RKO (cell line): ENCODE measurements around the gene ARL4D.
A peak's percentile ranks its signal among the peaks of the same experiment; 100 is the strongest.
"Not testable (repeated sequence)": the region's sequence is repeated elsewhere in the genome, so short reads cannot be mapped to it uniquely, and the experiment has no call there.

Experiments
- DNase-seq: peaks from one replicate; pipeline ENCODE4 v3.0.0-alpha.2; 2016; ENCODE audit warnings: low spot score

The ARL4D gene, protein sequence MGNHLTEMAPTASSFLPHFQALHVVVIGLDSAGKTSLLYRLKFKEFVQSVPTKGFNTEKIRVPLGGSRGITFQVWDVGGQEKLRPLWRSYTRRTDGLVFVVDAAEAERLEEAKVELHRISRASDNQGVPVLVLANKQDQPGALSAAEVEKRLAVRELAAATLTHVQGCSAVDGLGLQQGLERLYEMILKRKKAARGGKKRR

GRCh38 chr17:43398724-43399595 lies at the start of gene ARL4D:
Gene ARL4D, plus strand, starts transcription at chr17:43398993. Its CDS starts 740 bp downstream, at chr17:43399733.
- DNase-seq, result no peak

DNA sequence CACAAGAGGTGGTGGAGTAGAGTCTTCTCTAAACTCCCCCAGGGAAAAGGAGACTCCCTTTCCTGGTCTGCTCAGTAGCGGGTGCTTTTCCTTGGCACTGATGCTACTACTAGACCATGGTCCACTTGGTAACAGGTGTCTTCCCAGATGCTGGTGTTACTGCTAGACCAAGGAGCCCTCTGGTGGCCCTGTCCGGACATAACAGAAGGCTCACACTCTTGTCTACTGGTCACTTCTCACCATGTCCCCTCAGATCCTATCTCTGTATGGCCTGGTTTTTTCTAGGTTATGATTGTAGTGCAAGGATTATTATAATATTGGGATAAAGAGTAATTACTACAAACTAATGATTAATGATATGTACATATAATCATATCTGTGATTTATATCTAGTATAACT lies 49.7 kb upstream of the ARL4D start:
- no peak for DNase-seq

GRCh38 chr17:43350888-43351361 lies 47.9 kb upstream of the ARL4D start:
- DNase-seq, result no peak

DNA sequence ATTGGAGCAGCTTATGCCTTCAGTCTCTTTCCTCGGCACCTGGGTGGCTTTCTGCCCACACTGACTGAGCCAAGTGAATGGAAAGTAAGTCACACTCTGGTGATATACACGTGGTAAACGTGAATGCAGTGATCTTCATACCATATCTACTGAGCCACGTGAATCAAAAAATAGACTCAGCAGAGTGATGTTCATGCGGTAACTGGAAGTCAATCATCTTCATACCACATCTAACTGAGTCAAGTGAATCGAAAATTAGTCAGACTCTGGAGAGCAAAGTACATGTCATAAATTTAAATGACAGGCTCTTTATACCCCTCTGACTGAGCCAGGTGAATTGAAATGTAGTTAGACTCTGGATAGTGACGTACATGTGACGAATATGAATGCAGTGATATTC lies 47.1 kb upstream of the ARL4D start:
- peak; percentile 99 for DNase-seq

DNA sequence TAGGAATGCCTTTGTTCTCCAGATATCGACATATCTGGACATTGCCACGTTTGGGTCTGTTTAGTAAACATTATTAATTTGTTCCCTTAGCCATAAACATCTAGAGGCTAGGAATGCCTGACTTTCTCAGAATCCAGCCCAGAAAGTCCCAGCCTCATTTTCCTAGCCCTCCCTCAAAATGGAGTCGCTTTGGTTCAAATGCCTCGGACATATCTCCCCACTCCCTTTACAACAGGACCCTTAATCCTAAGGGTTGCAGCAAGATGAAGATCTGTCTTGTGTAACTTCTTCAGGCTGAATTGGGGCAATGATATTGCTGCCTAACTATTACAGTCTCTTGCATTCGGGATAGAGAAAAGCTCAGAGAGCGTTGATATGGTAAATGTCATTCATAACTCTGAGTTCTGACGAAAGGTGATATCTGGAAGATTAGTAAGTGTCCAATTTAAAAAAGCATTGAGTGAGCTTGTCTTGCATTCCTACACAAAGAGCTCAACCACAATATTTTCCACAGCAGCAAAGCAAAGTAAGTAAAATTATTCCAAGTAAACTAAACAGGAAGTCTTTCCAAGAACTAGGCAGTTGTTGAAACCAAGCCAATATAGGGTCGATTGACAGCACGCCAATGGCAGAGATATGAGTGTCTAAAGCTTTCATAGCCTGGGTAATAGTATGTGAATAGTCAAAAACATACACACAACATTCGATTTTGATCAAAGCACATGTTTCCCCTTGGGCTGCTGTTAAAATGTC lies 46.0 kb upstream of the ARL4D start:
- no peak for DNase-seq

- no peak for DNase-seq
Measured at GRCh38 chr17:43353393-43353792, 45.4 kb upstream of the ARL4D start.

GRCh38 chr17:43354371-43354770 lies 44.4 kb upstream of the ARL4D start:
- no peak for DNase-seq

- no peak for DNase-seq
Measured at GRCh38 chr17:43356450-43356849, 42.3 kb upstream of the ARL4D start.

- DNase-seq, result peak; percentile 96
Measured at GRCh38 chr17:43356999-43357398, 41.8 kb upstream of the ARL4D start.

DNA sequence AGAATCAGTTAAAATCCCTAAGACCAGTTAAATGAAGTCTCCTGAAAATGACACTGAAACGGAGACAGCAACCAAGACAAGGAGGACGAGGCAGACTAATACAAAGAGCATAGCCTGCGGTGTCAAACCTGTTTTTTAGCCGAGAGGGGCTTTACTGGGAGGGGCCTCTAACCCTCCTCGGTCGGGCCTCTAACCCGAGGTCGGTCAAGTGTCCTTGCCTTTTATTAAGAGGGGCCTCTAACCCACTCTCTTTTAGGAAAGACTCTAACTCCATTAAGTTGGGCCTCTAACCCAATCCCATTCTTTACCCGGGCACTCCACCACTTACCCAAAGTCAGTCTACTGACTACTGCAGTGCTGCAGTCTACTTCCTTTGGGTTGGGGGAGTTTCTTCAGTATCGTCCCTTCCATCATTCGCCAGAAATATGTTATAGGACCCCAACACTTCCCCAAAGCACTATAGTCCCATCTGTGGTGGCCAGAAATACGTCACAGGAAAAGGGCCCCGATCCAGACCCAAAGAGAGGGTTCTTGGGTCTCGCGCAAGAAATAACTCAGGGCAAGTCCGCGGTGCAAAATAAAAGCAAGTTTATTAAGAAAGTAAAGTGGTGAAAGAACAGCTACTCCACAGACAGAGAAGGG lies 39.2 kb upstream of the ARL4D start:
- DNase-seq, result no peak

DNA sequence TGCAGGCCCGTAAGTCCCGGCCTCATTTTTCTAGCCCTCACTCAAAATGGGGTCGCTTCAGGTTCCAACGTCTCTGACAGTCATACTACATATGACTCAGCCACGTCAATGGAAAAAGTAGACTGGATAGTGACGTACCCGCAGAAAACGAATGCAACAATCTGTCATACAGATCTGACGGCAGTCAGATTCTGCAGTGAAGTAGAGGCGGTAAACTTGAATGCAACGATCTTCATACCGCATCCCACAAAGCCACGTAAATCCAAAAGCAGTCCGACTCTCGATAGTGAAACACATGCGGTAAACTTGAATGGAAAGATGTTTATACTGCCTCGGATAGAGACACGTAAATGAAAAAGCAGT lies 38.4 kb upstream of the ARL4D start:
- peak; percentile 100 for DNase-seq

GRCh38 chr17:43360739-43361505 lies 37.9 kb upstream of the ARL4D start:
- DNase-seq, result peak; percentile 100

DNA sequence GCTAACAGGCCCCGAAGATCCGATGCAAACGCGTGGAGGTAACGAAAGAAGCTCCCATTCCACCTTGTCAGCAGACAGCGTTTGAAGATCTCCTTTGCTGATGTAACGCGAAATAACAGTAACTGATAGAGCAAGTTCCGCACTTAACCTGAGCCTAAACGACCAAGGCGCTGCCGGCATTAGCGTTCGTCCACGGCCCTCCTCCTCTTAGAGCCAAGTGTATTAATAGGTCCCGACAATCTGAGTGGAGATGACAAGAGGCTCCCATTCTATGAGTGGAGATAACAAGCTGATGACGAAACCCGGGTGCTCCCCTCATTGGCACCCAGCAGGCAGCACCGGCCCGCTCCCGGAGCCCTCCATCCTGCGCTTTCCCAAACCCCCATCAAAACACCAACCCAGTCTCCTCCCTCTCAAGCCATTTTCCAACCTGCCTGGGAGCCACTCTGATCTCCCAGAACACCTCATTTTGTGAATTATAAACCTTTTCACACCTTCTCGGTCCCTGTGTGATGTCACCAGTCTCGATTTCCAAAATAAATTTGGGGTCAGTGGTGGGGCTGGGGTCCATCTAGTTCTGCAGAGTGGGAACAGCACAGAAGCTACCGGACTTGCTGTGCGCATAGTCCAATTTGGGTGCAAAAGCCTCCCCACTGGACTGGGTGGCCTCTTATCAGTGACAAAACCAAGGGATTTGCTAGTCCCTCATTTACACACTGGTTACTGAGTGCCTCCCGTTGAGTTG lies 35.4 kb upstream of the ARL4D start:
- no peak for DNase-seq

GRCh38 chr17:43363926-43364285 lies 34.9 kb upstream of the ARL4D start:
- DNase-seq, result no peak

DNA sequence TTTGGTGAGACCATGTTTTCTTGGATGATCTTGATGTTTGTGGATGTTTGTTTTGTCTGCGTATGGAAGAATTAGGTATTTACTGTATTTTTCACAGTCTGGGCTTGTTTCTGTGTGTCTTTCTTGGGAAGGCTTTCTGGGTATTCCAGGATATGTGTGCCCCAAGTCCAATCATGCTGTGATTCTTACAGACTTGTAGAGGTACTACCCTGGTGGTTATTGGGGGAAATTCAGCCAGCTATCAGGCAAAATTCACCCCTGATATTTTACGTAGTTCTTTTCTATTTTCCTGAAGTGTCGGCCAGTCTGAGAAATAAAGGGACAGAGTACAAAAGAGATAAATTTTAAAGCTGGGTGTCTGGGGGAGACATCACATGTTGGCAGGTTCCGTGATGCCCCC lies 33.4 kb upstream of the ARL4D start:
- DNase-seq, result peak; percentile 51

DNA sequence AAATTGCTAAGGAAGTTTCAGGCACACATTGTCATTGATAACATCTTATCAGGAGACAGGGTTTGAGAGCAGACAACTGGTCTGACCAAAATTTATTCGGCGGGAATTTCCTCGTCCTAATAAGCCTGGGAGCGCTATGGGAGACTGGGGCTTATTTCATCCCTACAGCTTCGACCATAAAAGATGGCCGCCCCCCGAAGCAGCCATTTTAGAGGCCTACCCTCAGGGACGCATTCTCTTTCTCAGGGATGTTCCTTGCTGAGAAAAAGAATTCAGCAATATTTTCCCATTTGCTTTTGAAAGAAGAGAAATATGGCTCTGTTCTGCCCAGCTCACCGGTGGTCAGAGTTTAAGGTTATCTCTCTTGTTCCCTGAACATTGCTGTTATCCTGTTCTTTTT lies 32.9 kb upstream of the ARL4D start:
- DNase-seq, result not testable (repeated sequence)

DNA sequence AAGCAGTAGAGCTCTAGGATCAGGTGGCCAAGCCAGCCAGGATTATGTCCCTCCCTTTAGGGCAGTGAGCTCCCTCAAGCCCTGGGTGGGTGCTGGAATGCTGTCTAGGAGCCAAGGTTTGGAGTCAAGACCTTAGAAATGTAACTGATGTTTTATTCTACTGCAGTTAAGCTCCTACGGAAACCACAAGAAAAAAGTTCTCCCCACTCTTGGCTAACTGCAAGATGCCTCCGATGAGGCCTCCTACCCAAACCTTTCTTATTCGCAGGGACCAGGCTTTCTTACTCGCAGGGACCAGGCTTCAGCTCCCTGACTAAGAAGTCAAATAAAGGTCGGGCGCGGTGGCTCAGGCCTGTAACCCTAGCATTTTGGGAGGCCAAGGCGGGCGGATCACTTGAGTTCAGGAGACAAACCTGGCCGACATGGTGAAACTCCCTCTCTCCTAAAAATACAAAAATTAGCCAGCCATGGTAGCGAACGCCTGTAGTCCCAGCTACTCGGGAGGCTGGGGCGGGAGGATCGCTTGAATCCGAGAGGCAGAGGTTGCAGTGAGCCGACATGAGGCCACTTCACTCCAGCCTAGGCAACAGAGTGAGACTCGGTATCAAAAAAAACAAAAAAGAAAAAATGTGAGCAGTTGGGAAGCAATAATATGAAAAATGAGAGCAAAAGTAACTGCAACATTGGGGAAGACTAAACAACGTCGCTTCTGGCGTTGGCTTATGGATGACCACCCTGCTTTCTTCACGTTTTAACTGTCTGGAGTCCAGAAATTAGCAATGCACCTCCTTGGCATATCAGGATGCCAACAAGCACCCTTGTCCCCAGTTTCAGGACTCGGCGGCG lies 31.7 kb upstream of the ARL4D start:
- DNase-seq, result no peak

DNA sequence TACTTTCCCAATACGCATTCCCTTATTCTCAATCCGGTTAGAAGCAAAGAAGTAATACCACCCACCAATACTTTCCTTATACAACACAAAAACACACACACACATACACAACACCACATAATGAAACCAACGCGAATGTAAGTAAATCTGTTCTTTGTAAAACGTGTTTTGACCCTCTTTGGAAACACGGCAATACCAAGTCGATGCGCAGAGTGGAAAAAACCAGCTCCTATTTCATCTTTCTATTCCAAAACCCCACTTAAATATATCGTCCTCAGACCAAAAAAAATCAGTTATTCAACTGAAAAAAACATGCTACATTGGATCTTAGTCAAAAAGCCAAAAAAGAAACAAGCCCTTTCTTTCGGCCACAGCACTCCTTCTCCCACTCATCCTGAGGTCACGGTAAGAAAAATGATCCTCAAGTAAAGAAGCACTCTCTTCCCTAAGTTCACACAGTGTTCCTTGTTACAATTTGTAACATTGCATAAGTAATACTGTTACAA lies 31.0 kb upstream of the ARL4D start:
- DNase-seq, result peak; percentile 93

DNA sequence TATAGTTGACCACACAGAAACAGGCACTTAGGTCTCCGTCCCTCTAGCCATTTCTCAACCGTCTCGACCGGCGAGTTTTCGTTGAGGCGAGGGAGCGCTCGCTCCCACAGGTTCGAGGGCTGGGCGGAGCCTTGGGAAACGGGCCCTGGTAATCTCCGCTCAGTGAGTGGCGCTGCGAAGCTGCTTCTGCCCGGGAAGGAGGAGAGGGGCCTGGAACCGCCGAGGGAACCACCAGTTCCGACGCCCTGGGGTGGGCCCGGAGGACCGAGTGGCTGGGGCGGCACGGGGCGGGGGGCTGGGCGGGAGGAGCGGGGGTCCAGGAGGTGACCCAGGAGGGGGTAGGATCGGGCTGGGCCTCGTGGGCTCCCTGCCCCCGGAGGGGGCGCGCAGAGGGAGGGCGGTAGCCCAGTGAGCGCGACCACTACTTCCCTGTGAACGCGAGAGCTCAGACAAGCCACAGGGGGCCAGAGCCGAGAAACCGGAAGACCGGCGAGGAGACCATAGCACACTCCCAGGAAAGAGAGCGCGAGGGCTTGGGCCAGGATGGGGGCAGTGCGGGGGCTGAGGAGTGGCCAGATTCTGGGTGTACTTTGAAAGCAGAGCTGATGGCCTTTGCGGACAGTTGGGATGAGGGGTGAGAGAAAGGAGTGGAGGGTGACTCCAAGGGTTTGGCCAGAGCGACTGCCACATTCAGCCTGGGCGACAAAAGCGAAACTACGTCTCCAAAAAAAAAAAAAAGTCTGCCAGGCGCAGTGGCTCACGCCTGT lies 29.9 kb upstream of the ARL4D start:
- peak; percentile 87 for DNase-seq
